Fibroblast of lung (primary cell): ENCODE results near the gene TBL1X. TPM values are rescaled to one million over a fixed set of nuclear protein-coding genes. Genes with fewer than 3 reads are reported as not detected.
A peak's percentile ranks its signal among the peaks of the same experiment; 100 is the strongest.

ENCODE experiments used
- DNase-seq, 2 donors: peaks; one replicate each; pipeline versions ENCODE4 v3.0.0 to v3.0.0-alpha.2; 2010; ENCODE audit warnings: low read depth in 2 of 2
- H2AFZ ChIP-seq: 2 replicates; pipeline ENCODE4 v1.5.1; 2012; ENCODE audit warnings: low read length, control low read depth, inconsistent platforms
- H3K27ac ChIP-seq: 2 replicates; pipeline ENCODE4 v1.5.1; 2011; ENCODE audit warnings: low read length, control low read depth; ENCODE audit not compliant: insufficient read depth
- H3K27me3 ChIP-seq: 2 replicates; pipeline ENCODE4 v1.5.1; 2011; ENCODE audit warnings: mild to moderate bottlenecking, low read length; ENCODE audit not compliant: control insufficient read depth, insufficient read depth
- H3K36me3 ChIP-seq: 2 replicates; pipeline ENCODE4 v1.5.1; 2011; ENCODE audit warnings: low read length; ENCODE audit not compliant: control insufficient read depth, insufficient read depth
- H3K4me1 ChIP-seq: 2 replicates; pipeline ENCODE4 v1.5.1; 2011; ENCODE audit warnings: low read length; ENCODE audit not compliant: control insufficient read depth, insufficient read depth; ENCODE audit errors: extremely low read depth
- H3K4me2 ChIP-seq: 2 replicates; pipeline ENCODE4 v1.5.1; 2011; ENCODE audit warnings: low read length, control low read depth; ENCODE audit not compliant: insufficient read depth; ENCODE audit errors: extremely low read depth
- H3K4me3 ChIP-seq, 4 experiments: fragments of 200-600 bp in 1 of 4; sonication (generic) in 1 of 4; replicated peaks in 1 of 4; 2 replicates each; pipeline ENCODE4 v1.5.1; 2011 to 2016; ENCODE audit warnings: low read length in 4 of 4, low read depth in 3 of 4, mild to moderate bottlenecking in 3 of 4, control low read depth in 2 of 4, inconsistent platforms in 1 of 4, mixed read lengths in 1 of 4; ENCODE audit not compliant: insufficient read depth in 1 of 4; ENCODE audit errors: control extremely low read depth in 1 of 4
- H3K79me2 ChIP-seq: 2 replicates; pipeline ENCODE4 v1.5.1; 2012; ENCODE audit warnings: mild to moderate bottlenecking, low read length, inconsistent platforms; ENCODE audit not compliant: control insufficient read depth, insufficient read depth
- H3K9ac ChIP-seq: 2 replicates; pipeline ENCODE4 v1.5.1; 2011; ENCODE audit warnings: mild to moderate bottlenecking, low read length, control low read depth; ENCODE audit not compliant: insufficient read depth
- H3K9me3 ChIP-seq: 2 replicates; pipeline ENCODE4 v1.5.1; 2012; ENCODE audit warnings: low read depth, low read length; ENCODE audit not compliant: control insufficient read depth, insufficient read depth
- H4K20me1 ChIP-seq: 2 replicates; pipeline ENCODE4 v1.5.1; 2011; ENCODE audit warnings: low read length; ENCODE audit not compliant: control insufficient read depth, insufficient read depth; ENCODE audit errors: extremely low read depth
- CTCF ChIP-seq, 2 donors: IDR thresholded peaks in 1 of 2; conservative IDR thresholded peaks in 1 of 2; 1 replicate in 1 of 2; 2 replicates in 1 of 2; pipeline ENCODE4 v1.5.1; 2011 to 2012; ENCODE audit warnings: low read length in 2 of 2, control low read depth in 1 of 2, inconsistent platforms in 1 of 2, low read depth in 1 of 2, mild to moderate bottlenecking in 1 of 2
- EZH2 ChIP-seq: IDR thresholded peaks from 2 replicates; pipeline ENCODE4 v1.5.1; 2012; ENCODE audit warnings: low read length, control low read depth, mild to moderate bottlenecking; ENCODE audit errors: missing control alignments
- polyA plus RNA-seq, 2 donors: library from polyadenylated mRNA; depleted of rRNA in 1 of 2; stranded (reverse) in 1 of 2; unstranded in 1 of 2; fragments of >200 nt; gene quantifications; 2 replicates each; pipeline ENCODE4 v1.2.1, GENCODE V29; 2011 to 2012; ENCODE audit warnings: missing spikeins in 1 of 2
- total RNA-seq: library from RNA; depleted of rRNA; stranded (reverse); fragments of >200 nt; gene quantifications from 2 replicates; pipeline ENCODE4 v1.2.1, GENCODE V29; 2014

TBL1X gene
- total and polyA plus RNA-seq, 2 donors (not counting 1 experiment from before 2014, with no cell fraction given) = 25.8 to 29.4 TPM

- Histone ChIP-seq H3K27ac (no peak overlapping the region), H3K4me3 (no peak overlapping the region), H3K9ac (no peak overlapping the region), H3K4me2 (no peak overlapping the region), H3K79me2 (no peaks in the 10 kb centered on the region), H3K27me3 (no peaks in the 10 kb centered on the region), H4K20me1 (no peaks in the 10 kb centered on the region), H3K9me3 (no peaks in the 10 kb centered on the region), H3K36me3 (no peaks in the 10 kb centered on the region), H2AFZ (no peak overlapping the region), H3K4me1 (no peaks in the 10 kb centered on the region)
- no peak for DNase-seq
- TF ChIP-seq EZH2 (no peak), CTCF (conservative IDR thresholded peaks at IDR 0.05 in 1 of 2, IDR thresholded peaks at IDR 0.05 in 1 of 2; ENCODE audit: low read depth in 1 of 2, low read length in 2 of 2) (no peak)
Measured at GRCh38 chrX:9612146-9612505, 147.3 kb downstream of the TBL1X start.

- Histone ChIP-seq H3K4me1 (no peaks in the 10 kb centered on the region), H3K27ac (no peak overlapping the region), H3K9me3 (no peaks in the 10 kb centered on the region), H3K9ac (no peak overlapping the region), H3K27me3 (no peaks in the 10 kb centered on the region), H3K4me3 (no peak overlapping the region), H3K4me2 (no peak overlapping the region), H3K79me2 (no peaks in the 10 kb centered on the region), H4K20me1 (no peaks in the 10 kb centered on the region), H3K36me3 (no peaks in the 10 kb centered on the region), H2AFZ (no peak overlapping the region)
- peak; percentile 26 to 92 for DNase-seq
- TF ChIP-seq EZH2 (no peak), CTCF (conservative IDR thresholded peaks at IDR 0.05 in 1 of 2, IDR thresholded peaks at IDR 0.05 in 1 of 2; ENCODE audit: low read depth in 1 of 2, low read length in 2 of 2) (no peak)
Measured at GRCh38 chrX:9614016-9614415, 149.2 kb downstream of the TBL1X start.

GRCh38 chrX:9619133-9619532 is 154.3 kb downstream of the TBL1X start:
- Histone ChIP-seq H3K9ac (no peak overlapping the region), H3K4me1 (no peaks in the 10 kb centered on the region), H3K79me2 (no peaks in the 10 kb centered on the region), H3K9me3 (no peaks in the 10 kb centered on the region), H3K4me2 (no peak overlapping the region), H4K20me1 (no peaks in the 10 kb centered on the region), H3K27ac (no peak overlapping the region), H3K36me3 (no peaks in the 10 kb centered on the region), H3K4me3 (no peak overlapping the region), H2AFZ (no peak overlapping the region), H3K27me3 (no peaks in the 10 kb centered on the region)
- DNase-seq = no peak
- no peak for TF ChIP-seq EZH2

- H3K4me1 ChIP-seq = no peaks in the 10 kb centered on the region
- H3K4me2 ChIP-seq = no peak overlapping the region
- no peak overlapping the region for H3K27ac ChIP-seq
- H3K79me2 ChIP-seq = no peaks in the 10 kb centered on the region
- H3K27me3 ChIP-seq = no peaks in the 10 kb centered on the region
- DNase-seq = no peak
- H3K9ac ChIP-seq = no peak overlapping the region
- H3K4me3 ChIP-seq = no peak overlapping the region
- TF ChIP-seq CTCF (conservative IDR thresholded peaks at IDR 0.05 in 1 of 2, IDR thresholded peaks at IDR 0.05 in 1 of 2; ENCODE audit: low read depth in 1 of 2, low read length in 2 of 2) (no peak), EZH2 (no peak)
- H4K20me1 ChIP-seq = no peaks in the 10 kb centered on the region
- H3K9me3 ChIP-seq = no peaks in the 10 kb centered on the region
- H2AFZ ChIP-seq = no peak overlapping the region
- H3K36me3 ChIP-seq = no peaks in the 10 kb centered on the region
Measured at GRCh38 chrX:9619581-9619980, 154.7 kb downstream of the TBL1X start.
